ENCODE measurements around the gene AQP9.
"Not testable (repeated sequence)": the region's sequence is repeated elsewhere in the genome, so short reads cannot be mapped to it uniquely, and the experiment has no call there.

The AQP9 gene

GRCh38 chr15:58182460-58183163 is 44.4 kb downstream of the AQP9 start:
- DNase-seq: peak; percentile 22

GRCh38 chr15:58185439-58185838 is 47.3 kb downstream of the AQP9 start:
- DNase-seq: no peak

- no peak for DNase-seq
Observed at GRCh38 chr15:58189148-58189811, 51.1 kb downstream of the AQP9 start.

GRCh38 chr15:58190419-58190818 is 52.2 kb downstream of the AQP9 start:
- DNase-seq: no peak

GRCh38 chr15:58193636-58194035 is 55.5 kb downstream of the AQP9 start:
- DNase-seq: not testable (repeated sequence)

- no peak for DNase-seq
Observed at GRCh38 chr15:58200739-58201138, 62.6 kb downstream of the AQP9 start.

GRCh38 chr15:58201516-58201915 is 63.3 kb downstream of the AQP9 start:
- no peak for DNase-seq

GRCh38 chr15:58203537-58203936 is 65.4 kb downstream of the AQP9 start:
- no peak for DNase-seq

GRCh38 chr15:58206151-58206550 is 68.0 kb downstream of the AQP9 start:
- no peak for DNase-seq

GRCh38 chr15:58208217-58208616 is 70.0 kb downstream of the AQP9 start:
- not testable (repeated sequence) for DNase-seq

GRCh38 chr15:58209007-58209481 is 70.9 kb downstream of the AQP9 start:
- DNase-seq: not testable (repeated sequence)

- DNase-seq: not testable (repeated sequence)
Observed at GRCh38 chr15:58210031-58210430, 71.8 kb downstream of the AQP9 start.

- no peak for DNase-seq
Observed at GRCh38 chr15:58212909-58213526, 74.8 kb downstream of the AQP9 start.

- DNase-seq: no peak
Observed at GRCh38 chr15:58213587-58214338, 75.6 kb downstream of the AQP9 start.

GRCh38 chr15:58214591-58215340 is 76.6 kb downstream of the AQP9 start:
- DNase-seq: no peak

- no peak for DNase-seq
Observed at GRCh38 chr15:58217460-58217859, 79.3 kb downstream of the AQP9 start.

- no peak for DNase-seq
Observed at GRCh38 chr15:58221591-58222241, 83.5 kb downstream of the AQP9 start.

- no peak for DNase-seq
Observed at GRCh38 chr15:58222679-58223078, 84.5 kb downstream of the AQP9 start.

- DNase-seq: no peak
Observed at GRCh38 chr15:58223432-58223831, 85.3 kb downstream of the AQP9 start.

- no peak for DNase-seq
Observed at GRCh38 chr15:58224068-58224467, 85.9 kb downstream of the AQP9 start.

- DNase-seq: peak; percentile 74
Observed at GRCh38 chr15:58227706-58228543, 89.7 kb downstream of the AQP9 start.

Data from stimulated activated CD4-positive, alpha-beta T cell treated with anti-CD3 and anti-CD28 coated beads, Interleukin-4, amount 100 ng/mL, for 1 hour (primary cell).